ENCODE results near the gene GTF2H3. TPM values are rescaled to one million over a fixed set of nuclear protein-coding genes. Genes with fewer than 3 reads are reported as not detected.
A peak's percentile ranks its signal among the peaks of the same experiment; 100 is the strongest.

The GTF2H3 gene
- total and polyA plus RNA-seq, 2 experiments from 2014 or later = 10.5 to 27.7 TPM

DNA sequence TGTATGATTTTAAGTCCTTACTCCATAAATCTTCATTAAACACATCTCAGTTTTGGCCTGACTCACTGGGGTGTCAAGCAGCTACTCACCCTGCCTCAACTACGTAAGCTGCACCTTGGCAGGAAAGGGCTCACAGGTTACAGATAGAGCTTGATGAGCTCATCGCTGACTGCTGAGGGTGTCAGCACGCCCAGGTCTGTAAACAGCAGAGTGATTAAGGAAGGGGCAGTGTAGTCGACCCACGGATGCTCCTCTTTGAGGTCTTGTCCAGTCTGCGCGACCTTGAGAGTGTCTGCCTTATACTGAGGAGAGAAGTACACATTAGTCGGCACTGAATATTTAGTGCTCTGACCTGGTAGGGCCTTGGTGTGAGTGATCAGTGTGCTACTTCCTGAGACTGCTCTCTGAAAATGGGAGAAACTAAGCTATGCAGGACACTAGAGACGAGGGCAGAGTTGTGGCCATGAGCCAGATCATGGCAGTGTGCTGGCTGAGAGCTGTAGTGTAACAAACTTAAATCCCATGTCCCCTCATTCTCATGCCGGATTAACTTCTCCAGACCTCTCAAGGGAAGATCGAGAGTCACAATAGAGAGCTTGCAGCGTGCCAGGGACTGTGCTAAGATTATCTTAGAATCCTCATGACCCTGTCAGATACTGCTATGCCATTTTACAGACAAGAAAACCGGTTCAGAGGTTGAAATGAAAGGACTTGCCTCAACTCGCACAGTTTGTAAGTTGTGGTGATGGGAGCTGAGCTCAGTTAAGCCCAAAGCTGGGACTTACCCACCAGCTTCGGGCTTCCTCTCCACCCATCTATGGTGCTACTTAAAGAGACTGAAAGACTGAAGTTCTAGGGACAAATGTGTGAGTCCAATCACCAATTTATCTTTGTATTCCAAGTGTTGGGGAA is 11.8 kb upstream of the GTF2H3 start:
- H3K9me2 ChIP-seq (ENCODE audit: insufficient read depth) = no peaks in the 10 kb centered on the region
- TF ChIP-seq EZH2 (IDR thresholded peaks at IDR 0.05; ENCODE audit: low read depth, unreplicated experiment) = no peak
- no peak for TF ChIP-seq POLR2AphosphoS5 (IDR thresholded peaks at IDR 0.05; ENCODE audit: low read depth)
- no peak for TF ChIP-seq CREB1 (CRISPR knock-in tag; IDR thresholded peaks at IDR 0.05; ENCODE audit: low read depth)
- TF ChIP-seq, protein P1, sequence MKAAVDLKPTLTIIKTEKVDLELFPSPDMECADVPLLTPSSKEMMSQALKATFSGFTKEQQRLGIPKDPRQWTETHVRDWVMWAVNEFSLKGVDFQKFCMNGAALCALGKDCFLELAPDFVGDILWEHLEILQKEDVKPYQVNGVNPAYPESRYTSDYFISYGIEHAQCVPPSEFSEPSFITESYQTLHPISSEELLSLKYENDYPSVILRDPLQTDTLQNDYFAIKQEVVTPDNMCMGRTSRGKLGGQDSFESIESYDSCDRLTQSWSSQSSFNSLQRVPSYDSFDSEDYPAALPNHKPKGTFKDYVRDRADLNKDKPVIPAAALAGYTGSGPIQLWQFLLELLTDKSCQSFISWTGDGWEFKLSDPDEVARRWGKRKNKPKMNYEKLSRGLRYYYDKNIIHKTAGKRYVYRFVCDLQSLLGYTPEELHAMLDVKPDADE (IDR thresholded peaks at IDR 0.05) = no peak
- TF ChIP-seq, protein P2, sequence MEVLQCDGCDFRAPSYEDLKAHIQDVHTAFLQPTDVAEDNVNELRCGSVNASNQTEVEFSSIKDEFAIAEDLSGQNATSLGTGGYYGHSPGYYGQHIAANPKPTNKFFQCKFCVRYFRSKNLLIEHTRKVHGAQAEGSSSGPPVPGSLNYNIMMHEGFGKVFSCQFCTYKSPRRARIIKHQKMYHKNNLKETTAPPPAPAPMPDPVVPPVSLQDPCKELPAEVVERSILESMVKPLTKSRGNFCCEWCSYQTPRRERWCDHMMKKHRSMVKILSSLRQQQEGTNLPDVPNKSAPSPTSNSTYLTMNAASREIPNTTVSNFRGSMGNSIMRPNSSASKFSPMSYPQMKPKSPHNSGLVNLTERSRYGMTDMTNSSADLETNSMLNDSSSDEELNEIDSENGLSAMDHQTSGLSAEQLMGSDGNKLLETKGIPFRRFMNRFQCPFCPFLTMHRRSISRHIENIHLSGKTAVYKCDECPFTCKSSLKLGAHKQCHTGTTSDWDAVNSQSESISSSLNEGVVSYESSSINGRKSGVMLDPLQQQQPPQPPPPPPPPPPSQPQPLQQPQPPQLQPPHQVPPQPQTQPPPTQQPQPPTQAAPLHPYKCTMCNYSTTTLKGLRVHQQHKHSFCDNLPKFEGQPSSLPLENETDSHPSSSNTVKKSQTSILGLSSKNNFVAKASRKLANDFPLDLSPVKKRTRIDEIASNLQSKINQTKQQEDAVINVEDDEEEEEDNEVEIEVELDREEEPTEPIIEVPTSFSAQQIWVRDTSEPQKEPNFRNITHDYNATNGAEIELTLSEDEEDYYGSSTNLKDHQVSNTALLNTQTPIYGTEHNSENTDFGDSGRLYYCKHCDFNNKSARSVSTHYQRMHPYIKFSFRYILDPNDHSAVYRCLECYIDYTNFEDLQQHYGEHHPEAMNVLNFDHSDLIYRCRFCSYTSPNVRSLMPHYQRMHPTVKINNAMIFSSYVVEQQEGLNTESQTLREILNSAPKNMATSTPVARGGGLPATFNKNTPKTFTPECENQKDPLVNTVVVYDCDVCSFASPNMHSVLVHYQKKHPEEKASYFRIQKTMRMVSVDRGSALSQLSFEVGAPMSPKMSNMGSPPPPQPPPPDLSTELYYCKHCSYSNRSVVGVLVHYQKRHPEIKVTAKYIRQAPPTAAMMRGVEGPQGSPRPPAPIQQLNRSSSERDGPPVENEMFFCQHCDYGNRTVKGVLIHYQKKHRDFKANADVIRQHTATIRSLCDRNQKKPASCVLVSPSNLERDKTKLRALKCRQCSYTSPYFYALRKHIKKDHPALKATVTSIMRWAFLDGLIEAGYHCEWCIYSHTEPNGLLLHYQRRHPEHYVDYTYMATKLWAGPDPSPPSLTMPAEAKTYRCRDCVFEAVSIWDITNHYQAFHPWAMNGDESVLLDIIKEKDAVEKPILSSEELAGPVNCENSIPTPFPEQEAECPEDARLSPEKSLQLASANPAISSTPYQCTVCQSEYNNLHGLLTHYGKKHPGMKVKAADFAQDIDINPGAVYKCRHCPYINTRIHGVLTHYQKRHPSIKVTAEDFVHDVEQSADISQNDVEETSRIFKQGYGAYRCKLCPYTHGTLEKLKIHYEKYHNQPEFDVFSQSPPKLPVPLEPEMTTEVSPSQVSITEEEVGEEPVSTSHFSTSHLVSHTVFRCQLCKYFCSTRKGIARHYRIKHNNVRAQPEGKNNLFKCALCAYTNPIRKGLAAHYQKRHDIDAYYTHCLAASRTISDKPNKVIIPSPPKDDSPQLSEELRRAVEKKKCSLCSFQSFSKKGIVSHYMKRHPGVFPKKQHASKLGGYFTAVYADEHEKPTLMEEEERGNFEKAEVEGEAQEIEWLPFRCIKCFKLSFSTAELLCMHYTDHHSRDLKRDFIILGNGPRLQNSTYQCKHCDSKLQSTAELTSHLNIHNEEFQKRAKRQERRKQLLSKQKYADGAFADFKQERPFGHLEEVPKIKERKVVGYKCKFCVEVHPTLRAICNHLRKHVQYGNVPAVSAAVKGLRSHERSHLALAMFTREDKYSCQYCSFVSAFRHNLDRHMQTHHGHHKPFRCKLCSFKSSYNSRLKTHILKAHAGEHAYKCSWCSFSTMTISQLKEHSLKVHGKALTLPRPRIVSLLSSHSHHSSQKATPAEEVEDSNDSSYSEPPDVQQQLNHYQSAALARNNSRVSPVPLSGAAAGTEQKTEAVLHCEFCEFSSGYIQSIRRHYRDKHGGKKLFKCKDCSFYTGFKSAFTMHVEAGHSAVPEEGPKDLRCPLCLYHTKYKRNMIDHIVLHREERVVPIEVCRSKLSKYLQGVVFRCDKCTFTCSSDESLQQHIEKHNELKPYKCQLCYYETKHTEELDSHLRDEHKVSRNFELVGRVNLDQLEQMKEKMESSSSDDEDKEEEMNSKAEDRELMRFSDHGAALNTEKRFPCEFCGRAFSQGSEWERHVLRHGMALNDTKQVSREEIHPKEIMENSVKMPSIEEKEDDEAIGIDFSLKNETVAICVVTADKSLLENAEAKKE (CRISPR knock-in tag; IDR thresholded peaks at IDR 0.05) = no peak
- TF ChIP-seq NANOG (IDR thresholded peaks at IDR 0.05; ENCODE audit: borderline replicate concordance) = no peak
- no peak for TF ChIP-seq JUNB (IDR thresholded peaks at IDR 0.05; ENCODE audit: unreplicated experiment)
- H3K4me2 ChIP-seq = no peak overlapping the region
- H3K36me3 ChIP-seq (ENCODE audit: insufficient read depth) = peaks cover 53% of the 10 kb centered on the region
- DNase-seq (ENCODE audit: low spot score) (no peak), ATAC-seq (no peak)
- Mint-ChIP-seq H3K4me3 (no peak overlapping the region), H3K27me3 (ENCODE audit: insufficient read depth, low read depth, poor library complexity) (peaks cover 3% of the 10 kb centered on the region), H3K9me3 (no peaks in the 10 kb centered on the region; the same call in 2 of the 3 replicates), H3K36me3 (ENCODE audit: low read depth) (peaks cover 80% of the 10 kb centered on the region), H3K4me1 (no peaks in the 10 kb centered on the region), H3K27ac (no peak overlapping the region)
- no peak overlapping the region for H3K4me3 ChIP-seq
- H3K4me1 ChIP-seq (ENCODE audit: insufficient read depth) = no peaks in the 10 kb centered on the region
- peaks cover 16% of the 10 kb centered on the region for H4K20me1 ChIP-seq (replicated peaks; ENCODE audit: insufficient read depth)
- no peaks in the 10 kb centered on the region for H3K27me3 ChIP-seq (ENCODE audit: insufficient read depth)
- no peak overlapping the region for H2AFZ ChIP-seq
- no peaks in the 10 kb centered on the region for H3K79me2 ChIP-seq (replicated peaks; ENCODE audit: insufficient read depth)
- 0 out of 2 replicates have a peak overlapping the region, but pooled peaks have one; percentile 19 for H3K27ac ChIP-seq (ENCODE audit: low read depth)
- H3F3A ChIP-seq (replicated peaks; ENCODE audit: low read depth) = peaks cover 37% of the 10 kb centered on the region

Measured in GM23338 (cell line).